ENCODE results near the gene KIAA0825. TPM values are rescaled to one million over a fixed set of nuclear protein-coding genes. Genes with fewer than 3 reads are reported as not detected.

KIAA0825 gene
- total and polyA plus RNA-seq, 2 of the 8 experiments (the other 6 are each of a cell fraction or from before 2014, with no cell fraction given), result 0.60 to 1.0 TPM

GRCh38 chr5:94457788-94458187 lies 160.6 kb downstream of the KIAA0825 start:
- POLR2A ChIA-PET (ENCODE audit: partially characterized antibody), result interaction anchor here (0.7 to 1.2 kb wide), 3 partner anchors 9 to 100 kb away, joined by 3 to 4 read pairs (median 3); no protein-coding TSS in a partner anchor

More at GRCh38 chr5:94457788-94458187, 160.6 kb downstream of the KIAA0825 start:
- Histone ChIP-seq H2BK15ac (ENCODE audit: low read length) (no peak overlapping the region), H2AK5ac (ENCODE audit: low read depth, low read length) (no peak overlapping the region), H3K4me2 (ENCODE audit: insufficient read depth in 1 of 2, low read depth in 2 of 2, low read length in 2 of 2) (no peak overlapping the region), H2BK5ac (ENCODE audit: low read depth, low read length) (no peak overlapping the region), H3K18ac (ENCODE audit: extremely low read depth, low read length) (no peak overlapping the region), H3K9ac (replicated peaks in 1 of 4; ENCODE audit: extremely low read depth in 1 of 4, low read depth in 3 of 4, low read length in 3 of 4) (no peak overlapping the region), H3K4ac (replicated peaks; ENCODE audit: insufficient read length, low read depth, low read length) (no peak overlapping the region), H4K91ac (replicated peaks; ENCODE audit: insufficient read length, low read length) (no peak overlapping the region), H3K23ac (ENCODE audit: insufficient read length) (no peak overlapping the region), H3K56ac (replicated peaks; ENCODE audit: insufficient read length, low read depth, low read length) (no peak overlapping the region), H4K8ac (ENCODE audit: extremely low read depth, insufficient read depth, low read length) (no peak overlapping the region), H4K20me1 (replicated peaks in 1 of 2; ENCODE audit: control insufficient read depth in 1 of 2, insufficient read depth in 2 of 2, low read length in 2 of 2) (no peaks in the 10 kb centered on the region), H4K5ac (ENCODE audit: insufficient read length, low read depth, low read length) (no peak overlapping the region), H3K36me3 (ENCODE audit: control insufficient read depth in 2 of 4, insufficient read depth in 4 of 4, low read length in 3 of 4) (no peaks in the 10 kb centered on the region), H2BK20ac (ENCODE audit: low read length) (no peak overlapping the region), H3K23me2 (ENCODE audit: low read depth, low read length) (no peaks in the 10 kb centered on the region), H2BK12ac (ENCODE audit: low read depth, low read length) (no peak overlapping the region), H3K27me3 (replicated peaks in 1 of 4; ENCODE audit: control insufficient read depth in 3 of 4, extremely low read depth in 1 of 4, insufficient read depth in 3 of 4, low read length in 3 of 4) (no peaks in the 10 kb centered on the region), H3K14ac (ENCODE audit: insufficient read length) (no peak overlapping the region), H3K27ac (ENCODE audit: low read depth, low read length) (no peak overlapping the region), H3K4me1 (replicated peaks in 1 of 4; ENCODE audit: control insufficient read depth in 3 of 4, insufficient read depth in 4 of 4, low read length in 3 of 4) (no peaks in the 10 kb centered on the region), H3K9me3 (ENCODE audit: insufficient read depth in 2 of 2, low read depth in 1 of 2, low read length in 1 of 2) (no peaks in the 10 kb centered on the region), H2BK120ac (replicated peaks; ENCODE audit: low read depth, low read length) (no peak overlapping the region), H3K79me2 (ENCODE audit: control insufficient read depth in 1 of 2, insufficient read depth in 2 of 2, low read length in 2 of 2) (no peaks in the 10 kb centered on the region), H3K79me1 (ENCODE audit: low read depth, low read length) (no peaks in the 10 kb centered on the region), H2AFZ (ENCODE audit: low read length) (no peak overlapping the region), H3K4me3 (ENCODE audit: extremely low read depth in 1 of 4, insufficient read depth in 2 of 4, low read depth in 3 of 4, low read length in 4 of 4) (no peak overlapping the region)
- no peak for FAIRE-seq
- DNase-seq (ENCODE audit: low read depth in 1 of 2, low spot score in 2 of 2), result no peak
- TF ChIP-seq FOSL1 (IDR thresholded peaks at IDR 0.05; ENCODE audit: insufficient read depth, low read depth, low read length) (no peak), CHD1 (IDR thresholded peaks at IDR 0.05; ENCODE audit: low read depth, low read length) (no peak), ZNF274 (IDR thresholded peaks at IDR 0.05; ENCODE audit: borderline replicate concordance, extremely low read depth, low read length) (no peak), SIX5 (IDR thresholded peaks at IDR 0.05; ENCODE audit: low read depth, low read length) (no peak), MAX (IDR thresholded peaks at IDR 0.05) (no peak), RFX5 (IDR thresholded peaks at IDR 0.05; ENCODE audit: borderline replicate concordance, low read depth, low read length) (no peak), HDAC2 (IDR thresholded peaks at IDR 0.05; ENCODE audit: borderline replicate concordance in 1 of 2, low read depth in 2 of 2, low read length in 2 of 2) (no peak), EP300 (IDR thresholded peaks at IDR 0.05; ENCODE audit: borderline replicate concordance in 1 of 2, low read depth in 2 of 2, low read length in 2 of 2) (no peak), EZH2 (IDR thresholded peaks at IDR 0.05; ENCODE audit: low read depth, low read length, severe bottlenecking) (no peak), SIN3A (conservative IDR thresholded peaks at IDR 0.05 in 1 of 2, IDR thresholded peaks at IDR 0.05 in 1 of 2; ENCODE audit: low read depth in 1 of 2, low read length in 2 of 2) (no peak), JUN (IDR thresholded peaks at IDR 0.05; ENCODE audit: low read depth, low read length) (no peak), POLR2A (IDR thresholded peaks at IDR 0.05; ENCODE audit: control extremely low read depth in 1 of 2, low read depth in 2 of 2, low read length in 2 of 2) (no peak), RBBP5 (IDR thresholded peaks at IDR 0.05; ENCODE audit: borderline replicate concordance, low read depth, low read length) (no peak), CBX8 (IDR thresholded peaks at IDR 0.05; ENCODE audit: borderline replicate concordance, low read depth, low read length) (no peak)
- WGBS, 2 experiments (ENCODE audit: extremely low coverage in 1 of 2, insufficient coverage in 1 of 2, insufficient read length in 1 of 2, insufficient replicate concordance in 2 of 2, low coverage in 1 of 2, low lambda C conversion rate in 2 of 2, missing lambda C conversion rate in 1 of 2), result 88% methylated on average over 4 of the region's 4 CpGs; no CpG with 5 or more reads in 1 of the 2 experiments
- CTCF ChIA-PET (ENCODE audit: partially characterized antibody), result interaction anchor here (1.0 to 1.6 kb wide), 3 partner anchors 10 to 16 kb away, joined by 3 to 6 read pairs (median 6); no protein-coding TSS in a partner anchor
